ENCODE data around the gene LTBP4. TPM values are rescaled to one million over a fixed set of nuclear protein-coding genes. Genes with fewer than 3 reads are reported as not detected.

LTBP4 gene
- total RNA-seq, 2 donors from 2014 or later = 687 to 905 TPM

GRCh38 chr19:40625406-40626120 is 24.4 kb downstream of the LTBP4 start:
- TF ChIP-seq CTCF (IDR thresholded peaks at IDR 0.05) = no peak
- no peak for ATAC-seq (ENCODE audit: insufficient number of reproducible peaks, low FRiP score, low read depth)
- Histone ChIP-seq H3K27me3 (replicated peaks; ENCODE audit: insufficient read depth) (no peaks in the 10 kb centered on the region), H3K27ac (peak overlapping the region in 1 of 2 donors; percentile 34), H3K9me3 (no peaks in the 10 kb centered on the region), H3K36me3 (peaks cover 50% of the 10 kb centered on the region), H3K4me3 (no peak overlapping the region), H3K4me1 (ENCODE audit: control insufficient read depth in 1 of 2, low read depth in 2 of 2) (peaks cover 0 to 9% of the 10 kb centered on the region in 2 donors)
- DNase-seq (ENCODE audit: low spot score) = no peak

GRCh38 chr19:40626918-40627317 is 25.7 kb downstream of the LTBP4 start:
- H3K4me1 ChIP-seq (ENCODE audit: control insufficient read depth in 1 of 2, low read depth in 2 of 2) = peaks cover 0 to 13% of the 10 kb centered on the region in 2 donors
- ATAC-seq (ENCODE audit: insufficient number of reproducible peaks, low FRiP score, low read depth) = no peak
- TF ChIP-seq CTCF (IDR thresholded peaks at IDR 0.05) = no peak
- peaks cover 42% of the 10 kb centered on the region for H3K36me3 ChIP-seq
- H3K27ac ChIP-seq = no peak overlapping the region
- no peak overlapping the region for H3K4me3 ChIP-seq
- no peaks in the 10 kb centered on the region for H3K27me3 ChIP-seq (replicated peaks; ENCODE audit: insufficient read depth)
- no peaks in the 10 kb centered on the region for H3K9me3 ChIP-seq
- no peak for DNase-seq (ENCODE audit: low spot score)

DNA sequence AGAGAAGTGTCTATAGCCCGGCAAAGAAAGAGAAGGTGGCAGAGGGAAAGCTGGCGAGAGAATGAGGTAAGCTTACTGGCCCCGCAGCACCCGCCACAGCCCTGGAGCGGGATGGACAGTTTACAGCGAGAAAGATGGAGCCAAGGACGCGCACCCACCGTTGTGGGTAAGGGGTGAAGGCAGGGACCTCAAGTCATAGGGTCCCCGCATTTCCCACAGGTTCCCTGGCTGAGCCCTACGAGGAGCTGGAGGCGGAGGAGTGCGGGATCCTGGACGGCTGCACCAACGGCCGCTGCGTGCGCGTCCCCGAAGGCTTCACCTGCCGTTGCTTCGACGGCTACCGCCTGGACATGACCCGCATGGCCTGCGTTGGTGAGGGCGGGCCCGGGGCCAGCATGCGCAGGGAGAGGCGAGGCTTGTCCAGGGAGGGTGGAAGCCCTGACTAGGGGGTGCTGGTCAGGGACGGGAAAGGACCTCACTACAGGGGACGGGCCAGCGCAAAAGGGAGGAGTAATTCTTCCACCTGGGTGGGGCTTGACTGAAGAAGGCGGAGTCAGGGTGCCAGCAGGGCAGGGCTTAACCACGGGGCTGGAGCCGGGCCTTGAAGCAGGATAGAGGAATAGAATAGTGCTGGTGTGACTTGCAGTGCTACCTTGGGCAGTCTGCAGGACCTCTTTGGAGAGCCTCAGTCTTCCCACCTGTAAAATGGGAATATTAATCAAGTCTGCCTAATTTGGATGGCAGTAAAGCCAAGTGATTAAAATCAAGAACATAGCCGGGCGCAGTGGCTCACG is 26.5 kb downstream of the LTBP4 start:
- no peaks in the 10 kb centered on the region for H3K9me3 ChIP-seq
- peaks cover 35% of the 10 kb centered on the region for H3K36me3 ChIP-seq
- TF ChIP-seq CTCF (IDR thresholded peaks at IDR 0.05) = no peak
- ATAC-seq (ENCODE audit: insufficient number of reproducible peaks, low FRiP score, low read depth) = no peak
- no peak for DNase-seq (ENCODE audit: low spot score)
- H3K27me3 ChIP-seq (replicated peaks; ENCODE audit: insufficient read depth) = no peaks in the 10 kb centered on the region
- H3K4me1 ChIP-seq (ENCODE audit: control insufficient read depth in 1 of 2, low read depth in 2 of 2) = peaks cover 0 to 13% of the 10 kb centered on the region in 2 donors
- no peak overlapping the region for H3K4me3 ChIP-seq
- H3K27ac ChIP-seq = no peak overlapping the region

- peaks cover 3 to 15% of the 10 kb centered on the region in 2 donors for H3K4me1 ChIP-seq (ENCODE audit: control insufficient read depth in 1 of 2, low read depth in 2 of 2)
- DNase-seq (ENCODE audit: low spot score) (no peak), ATAC-seq (ENCODE audit: insufficient number of reproducible peaks, low FRiP score, low read depth) (no peak)
- H3K9me3 ChIP-seq = no peaks in the 10 kb centered on the region
- H3K4me3 ChIP-seq = no peak overlapping the region
- H3K27ac ChIP-seq = no peak overlapping the region
- no peak for TF ChIP-seq CTCF (IDR thresholded peaks at IDR 0.05)
- peaks cover 27% of the 10 kb centered on the region for H3K36me3 ChIP-seq
- no peaks in the 10 kb centered on the region for H3K27me3 ChIP-seq (replicated peaks; ENCODE audit: insufficient read depth)
Measured at GRCh38 chr19:40629346-40629745, 28.2 kb downstream of the LTBP4 start.

DNA sequence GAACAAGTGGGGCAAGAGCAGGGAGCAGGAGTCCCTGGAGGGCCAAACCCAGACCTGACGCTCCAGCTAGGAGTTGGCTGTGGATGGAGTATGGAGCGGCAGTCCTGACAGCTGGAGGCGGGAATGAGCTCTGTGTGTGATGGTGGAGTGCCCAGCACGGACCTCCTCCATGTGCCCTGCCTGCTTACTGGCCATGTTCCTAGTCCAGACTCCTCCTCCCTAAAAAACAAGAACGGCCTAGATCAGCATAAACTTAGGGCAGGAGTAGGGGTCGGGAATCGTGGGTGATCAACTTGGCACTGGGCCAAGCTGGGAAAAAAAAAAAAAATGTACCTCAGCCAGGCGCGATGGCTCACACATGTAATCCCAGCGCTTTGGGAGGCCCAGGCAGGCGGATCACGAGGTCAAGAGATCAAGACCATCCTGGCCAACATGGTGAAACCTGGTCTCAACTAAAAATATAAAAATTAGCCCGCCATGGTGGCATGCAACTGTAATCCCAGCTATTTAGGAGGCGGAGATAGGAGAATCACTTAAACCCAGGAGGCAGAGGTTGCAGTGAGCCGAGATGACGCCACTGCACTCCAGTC is 29.5 kb downstream of the LTBP4 start:
- Histone ChIP-seq H3K4me1 (ENCODE audit: control insufficient read depth in 1 of 2, low read depth in 2 of 2) (peaks cover 3 to 16% of the 10 kb centered on the region in 2 donors), H3K4me3 (no peak overlapping the region), H3K27ac (peak overlapping the region; percentile 38 to 39), H3K27me3 (replicated peaks; ENCODE audit: insufficient read depth) (no peaks in the 10 kb centered on the region), H3K9me3 (no peaks in the 10 kb centered on the region), H3K36me3 (peaks cover 23% of the 10 kb centered on the region)
- no peak for DNase-seq (ENCODE audit: low spot score)
- ATAC-seq (ENCODE audit: insufficient number of reproducible peaks, low FRiP score, low read depth) = no peak
- no peak for TF ChIP-seq CTCF (IDR thresholded peaks at IDR 0.05)
